Skin of body (tissue), 2 donors: ENCODE measurements around the gene PEDS1. TPM values are rescaled to one million over a fixed set of nuclear protein-coding genes. Genes with fewer than 3 reads are reported as not detected.
"Not testable (repeated sequence)": the region's sequence is repeated elsewhere in the genome, so short reads cannot be mapped to it uniquely, and the experiment has no call there.

Experiments
- DNase-seq: peaks from one replicate; lab custom pipeline; 2025; lab: John Stamatoyannopoulos, UW
- total RNA-seq: library from RNA; depleted of rRNA; stranded (reverse); fragments of >200 nt; gene quantifications from one replicate; pipeline ENCODE4 v1.2.3, GENCODE V29; 2014

Gene PEDS1
- total RNA-seq, 1 donor from 2014 or later, result 7.1 TPM

GRCh38 chr20:50163570-50164317 lies 10.2 kb upstream of the PEDS1 start:
- DNase-seq, result peak; percentile 78

DNA sequence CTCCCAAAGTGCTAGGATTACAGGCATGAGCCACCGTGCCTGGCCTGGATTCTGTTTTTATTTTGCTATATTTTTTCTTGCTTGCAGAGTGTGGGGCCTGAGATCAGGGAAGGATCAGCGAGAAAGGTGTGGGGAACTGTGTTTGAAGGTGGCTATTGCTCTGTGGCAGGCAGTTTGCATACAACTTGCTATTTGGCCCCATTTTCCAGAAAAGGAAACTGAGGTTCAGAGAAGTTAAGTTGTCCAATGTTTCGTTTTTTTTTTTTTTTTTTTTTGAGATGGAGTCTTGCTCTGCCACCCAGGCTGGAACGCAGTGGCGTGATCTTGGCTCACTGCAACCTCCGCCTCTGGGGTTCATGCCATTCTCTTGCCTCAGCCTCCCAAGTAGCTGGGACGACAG lies 8.0 kb upstream of the PEDS1 start:
- DNase-seq, result not testable (repeated sequence)

DNA sequence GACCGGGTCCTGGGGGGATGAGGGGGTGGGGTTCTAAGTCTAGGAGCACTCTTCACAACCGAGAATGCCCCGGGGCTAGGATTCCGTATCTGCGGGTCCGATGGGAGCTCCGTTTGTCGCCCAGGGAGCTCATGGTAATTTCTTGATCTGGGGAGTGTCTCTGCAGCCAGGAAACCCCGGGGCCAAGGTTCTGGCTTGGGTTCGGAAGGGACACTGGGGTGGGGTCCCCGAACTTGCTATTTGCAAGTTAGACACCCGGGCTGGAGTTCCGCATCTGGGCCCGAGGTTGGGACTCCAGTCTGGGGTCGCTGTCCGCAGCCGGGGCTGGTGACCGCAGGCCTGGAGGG lies 397 bp downstream of the PEDS1 start:
- DNase-seq, result no peak

DNA sequence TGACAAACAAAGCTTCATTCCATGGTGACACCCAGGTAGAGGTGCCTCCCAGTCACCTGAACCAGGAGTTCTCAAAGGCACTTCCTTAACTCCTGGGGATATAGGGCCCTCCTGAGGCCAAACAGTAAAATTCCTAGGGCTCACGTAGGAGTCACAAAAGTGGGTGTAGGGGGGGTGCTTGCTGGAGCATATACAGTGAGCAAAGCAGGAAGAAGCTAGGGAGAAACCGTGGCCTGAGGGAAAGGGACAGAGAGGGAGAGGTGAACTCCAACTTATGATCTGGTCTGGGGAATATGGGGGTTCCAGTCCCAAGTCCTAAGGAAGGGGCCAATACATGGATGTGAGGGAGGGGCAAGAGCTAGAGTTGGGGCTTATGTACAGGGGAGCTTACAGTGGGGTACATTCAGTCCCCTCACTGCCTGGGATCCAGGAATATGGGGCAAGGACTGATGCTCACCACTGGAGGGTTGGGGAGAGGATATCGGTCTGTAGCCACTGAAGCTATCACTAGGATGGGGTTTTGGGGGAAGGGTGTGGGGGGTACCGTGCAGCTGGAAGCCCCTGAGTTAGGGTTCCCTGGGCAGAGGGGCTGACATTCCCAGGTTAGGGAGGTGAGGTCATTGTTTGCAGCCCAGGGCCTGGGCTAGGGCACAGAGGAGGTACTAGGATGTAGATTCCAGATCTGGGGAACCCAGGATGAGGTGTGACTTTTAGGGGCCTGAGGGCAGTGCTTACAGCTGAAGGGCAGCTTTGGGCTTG lies 950 bp downstream of the PEDS1 start:
- no peak for DNase-seq

- no peak for DNase-seq
Observed at GRCh38 chr20:50151034-50151743, 2.3 kb downstream of the PEDS1 start.

- no peak for DNase-seq
Observed at GRCh38 chr20:50149481-50150254, 3.9 kb downstream of the PEDS1 start.

GRCh38 chr20:50146732-50147662 lies 6.5 kb downstream of the PEDS1 start:
- DNase-seq, result no peak

DNA sequence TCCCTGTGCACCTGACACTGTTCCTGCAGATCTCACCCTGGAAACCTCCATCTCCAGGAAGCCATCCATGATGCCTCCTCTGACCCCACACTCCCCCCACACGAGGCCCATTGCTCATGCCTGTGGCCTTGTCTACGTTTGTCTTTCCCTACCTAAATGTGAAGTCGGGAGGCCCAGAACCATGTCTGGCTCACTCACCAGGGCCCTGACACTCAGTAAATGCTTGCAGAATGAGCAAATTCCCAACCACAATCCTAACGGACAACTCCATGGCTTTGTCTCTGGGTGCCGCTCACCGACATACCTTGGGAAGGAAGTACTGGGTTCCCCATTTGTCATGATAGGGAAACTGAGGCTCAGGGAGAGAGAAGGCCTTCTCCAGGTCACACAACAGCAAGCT lies 7.3 kb downstream of the PEDS1 start:
- DNase-seq, result no peak

DNA sequence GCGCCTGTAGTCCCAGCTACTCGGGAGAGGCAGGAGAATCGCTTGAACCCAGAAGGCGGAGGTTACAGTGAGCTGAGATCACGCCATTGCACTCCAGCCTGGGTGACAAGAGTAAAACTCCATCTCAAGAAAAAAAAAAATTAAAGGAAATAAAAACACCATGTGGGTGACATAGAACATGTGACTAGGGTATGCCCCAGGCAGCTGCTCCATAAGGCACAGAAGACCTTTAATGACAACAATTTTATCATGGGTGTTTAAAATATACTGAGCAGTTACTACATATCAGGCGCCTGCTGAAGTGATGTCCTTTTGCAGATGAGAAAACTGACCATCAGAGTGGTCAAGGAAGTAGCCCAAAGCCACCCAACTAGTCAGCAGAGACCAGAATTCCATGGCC lies 8.0 kb downstream of the PEDS1 start:
- no peak for DNase-seq

- no peak for DNase-seq
Observed at GRCh38 chr20:50144362-50144761, 9.2 kb downstream of the PEDS1 start.

DNA sequence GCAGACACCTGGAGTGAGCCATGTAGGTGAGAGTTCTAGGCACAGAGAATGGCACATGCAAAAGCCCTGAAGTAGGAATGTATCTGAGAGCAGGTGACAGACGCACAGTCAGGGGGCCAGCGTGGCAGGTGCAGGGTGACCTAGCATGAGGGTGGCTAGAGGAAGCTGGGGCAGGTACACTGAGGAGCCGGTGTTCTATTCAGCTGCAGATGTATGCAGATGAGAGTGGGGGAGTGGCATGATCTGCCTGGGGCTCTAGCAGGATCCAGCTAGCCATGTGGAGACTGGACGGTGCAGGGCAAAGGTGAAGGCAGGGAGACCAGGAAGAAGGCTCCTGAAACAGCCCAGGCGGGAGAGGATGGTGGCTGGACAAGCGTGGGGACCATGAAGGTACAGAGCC lies 10.7 kb downstream of the PEDS1 start:
- no peak for DNase-seq

DNA sequence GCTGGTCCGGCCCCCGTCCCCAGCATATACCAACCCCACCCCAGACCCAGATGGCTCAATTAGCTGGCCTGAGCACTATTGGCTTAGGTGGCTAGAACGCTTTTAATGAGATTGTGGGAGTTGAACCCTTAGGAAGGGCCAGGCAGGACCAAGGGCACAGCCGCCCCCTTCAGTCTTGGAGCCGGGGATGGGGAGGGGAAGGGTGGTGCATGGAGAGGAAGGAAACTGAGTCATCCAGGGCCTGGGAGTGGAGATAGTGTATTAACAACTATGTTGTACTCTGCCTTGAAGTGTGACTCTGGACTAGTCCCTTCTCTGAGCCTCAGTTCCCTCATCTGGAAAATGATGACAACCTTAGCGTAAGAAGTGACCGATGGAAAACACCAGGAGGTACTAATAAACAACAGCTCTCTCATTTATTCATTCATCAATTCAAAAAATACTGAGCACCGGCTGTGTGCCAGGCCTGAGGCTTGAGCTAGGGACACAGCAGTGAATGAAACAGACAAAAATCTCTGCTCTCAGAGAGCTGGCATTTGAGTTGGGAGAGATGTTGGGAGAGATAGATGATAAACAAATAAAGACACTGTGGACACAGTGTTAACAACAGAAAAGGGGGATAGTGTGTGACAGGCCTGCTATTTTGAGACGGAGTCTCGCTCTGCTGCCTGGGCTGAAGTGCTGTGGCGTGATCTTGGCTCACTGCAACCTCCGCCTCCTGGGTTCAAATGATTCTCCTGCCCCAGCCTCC lies 11.5 kb downstream of the PEDS1 start:
- no peak for DNase-seq

DNA sequence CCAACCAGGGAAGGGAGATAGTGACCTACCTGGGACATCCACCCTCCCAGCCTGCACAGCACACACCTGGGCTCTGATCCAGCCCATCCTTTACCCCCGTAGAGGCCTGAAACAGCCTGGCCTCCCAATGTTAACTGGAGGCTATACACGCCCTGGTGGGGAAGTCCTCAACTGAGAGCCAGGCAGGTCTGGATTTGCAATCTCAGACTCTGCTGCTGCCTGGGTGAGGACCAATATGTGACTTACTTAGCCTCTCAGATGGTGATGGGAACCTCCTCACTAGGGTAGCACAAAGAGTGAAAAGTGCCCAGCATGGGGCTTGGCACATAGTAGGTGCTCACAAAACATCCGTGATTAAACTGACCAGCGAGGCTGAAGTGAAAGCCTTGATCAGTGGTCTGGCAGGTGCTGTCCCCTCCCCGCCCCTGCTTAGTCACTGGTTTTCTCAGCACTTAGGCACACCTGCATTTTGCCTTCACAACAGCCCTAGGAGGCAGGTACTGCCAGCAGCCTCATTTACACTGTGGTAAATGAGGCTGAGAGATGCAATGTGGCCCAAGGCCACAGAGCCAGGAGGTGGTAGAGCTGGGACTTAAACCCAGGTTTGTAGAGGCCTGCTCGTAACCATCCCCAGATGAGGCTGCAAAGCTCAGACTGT lies 12.4 kb downstream of the PEDS1 start:
- no peak for DNase-seq

GRCh38 chr20:50140339-50140859 lies 13.1 kb downstream of the PEDS1 start:
- DNase-seq, result no peak

DNA sequence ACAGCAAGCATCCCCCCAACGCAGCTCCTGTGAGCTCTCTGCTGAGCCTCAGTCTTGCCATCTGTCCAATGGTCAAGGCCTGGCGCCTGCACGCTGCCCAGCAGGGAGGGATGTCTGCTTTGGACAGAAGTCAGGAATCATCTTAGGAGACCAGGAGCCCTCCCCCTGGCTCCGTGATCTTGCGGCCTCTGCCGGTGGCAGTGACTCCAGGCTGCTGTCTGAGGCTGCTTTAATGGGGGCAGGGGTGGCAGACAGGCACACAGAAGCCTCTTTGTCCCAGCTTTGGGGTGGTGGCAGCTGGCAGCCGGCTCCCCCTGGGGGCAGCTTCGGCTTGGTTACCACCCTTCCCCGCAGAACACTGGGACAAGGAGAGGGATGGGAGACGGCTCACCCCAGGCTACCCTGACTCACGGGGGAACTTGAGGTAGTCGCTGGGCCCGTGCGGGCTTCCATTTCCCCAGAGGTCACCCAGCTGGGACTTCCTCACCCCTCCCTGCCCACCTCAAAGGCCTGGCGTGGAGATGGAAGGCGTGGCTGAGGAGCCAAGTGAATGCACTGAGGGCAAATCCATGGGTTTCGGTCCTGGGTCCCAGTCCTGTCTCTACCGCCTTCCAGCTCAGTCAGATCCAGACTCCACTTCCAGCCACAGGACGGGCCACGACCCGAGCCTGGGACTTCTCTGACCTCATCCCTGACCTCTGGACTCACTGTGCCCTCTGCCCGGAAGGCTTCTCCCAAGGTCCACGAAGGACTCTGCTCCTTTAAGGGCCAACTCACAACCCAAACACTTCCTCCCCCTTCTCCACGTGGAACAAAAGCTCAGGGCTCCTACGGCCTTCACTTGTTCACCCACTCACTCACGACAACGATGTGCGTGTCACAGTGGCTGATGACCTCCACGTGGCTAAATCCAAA lies 14.8 kb downstream of the PEDS1 start:
- DNase-seq, result peak; percentile 29

DNA sequence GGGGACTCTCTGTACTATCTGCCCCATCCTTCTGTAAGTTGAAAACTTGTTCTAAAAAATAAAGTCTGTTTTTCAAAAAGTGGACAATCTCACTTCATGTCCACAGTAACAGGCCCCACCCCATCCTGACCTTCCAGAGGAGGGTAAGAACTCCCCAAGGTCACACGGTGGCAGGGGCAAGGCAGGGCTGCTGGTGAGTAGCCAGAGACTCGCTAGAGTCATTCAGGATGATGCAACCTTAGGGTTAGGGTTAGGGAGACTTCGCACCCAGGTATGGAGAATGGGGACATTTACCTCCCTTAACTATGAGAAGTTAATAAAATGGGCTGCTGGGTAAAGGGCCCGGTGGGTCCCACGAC lies 15.4 kb downstream of the PEDS1 start:
- no peak for DNase-seq

DNA sequence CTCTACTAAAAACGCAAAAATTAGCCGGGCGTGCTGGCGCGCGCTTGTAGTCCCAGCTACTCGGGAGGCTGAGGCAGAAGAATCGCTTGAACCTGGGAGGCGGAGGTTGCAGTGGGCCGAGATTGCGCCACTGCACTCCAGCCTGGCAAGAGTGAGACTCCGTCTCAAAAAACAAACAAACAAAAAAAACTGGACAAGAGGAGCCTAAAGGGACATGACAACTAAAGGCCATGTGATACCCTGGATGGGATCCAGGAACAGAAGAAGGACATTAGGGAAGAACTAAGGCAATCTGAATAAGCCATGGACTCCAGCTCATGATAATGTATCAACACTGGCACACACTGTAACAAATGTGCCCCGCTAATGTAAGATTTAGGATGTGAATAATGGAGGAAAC lies 15.8 kb downstream of the PEDS1 start:
- DNase-seq, result not testable (repeated sequence)
